Measurements from ENCODE around the gene HOXB5. TPM values are rescaled to one million over a fixed set of nuclear protein-coding genes. Genes with fewer than 3 reads are reported as not detected.

The HOXB5 gene
- total RNA-seq, 2 donors from 2014 or later = not detected

- ATAC-seq (no peak), DNase-seq (ENCODE audit: low spot score in 2 of 2) (no peak)
- no peaks in the 10 kb centered on the region for H3K36me3 Mint-ChIP-seq
Observed at GRCh38 chr17:48565925-48566710, 27.5 kb downstream of the HOXB5 start.

GRCh38 chr17:48565022-48565554, 28.5 kb downstream of the HOXB5 start:
- H3K36me3 Mint-ChIP-seq = no peaks in the 10 kb centered on the region
- no peak overlapping the region for H3K27ac Mint-ChIP-seq
- DNase-seq (ENCODE audit: low spot score in 2 of 2) (no peak), ATAC-seq (no peak)
- H3K9me3 Mint-ChIP-seq = no peaks in the 10 kb centered on the region

More at GRCh38 chr17:48565925-48566710, 27.5 kb downstream of the HOXB5 start:
- Mint-ChIP-seq H3K27ac (no peak overlapping the region), H3K9me3 (no peaks in the 10 kb centered on the region)

- Mint-ChIP-seq H3K27ac (no peak overlapping the region), H3K9me3 (no peaks in the 10 kb centered on the region), H3K36me3 (no peaks in the 10 kb centered on the region)
- no peak for ATAC-seq
- DNase-seq (ENCODE audit: low spot score in 2 of 2) = no peak
Observed at GRCh38 chr17:48564188-48565021, 29.2 kb downstream of the HOXB5 start.

GRCh38 chr17:48563867-48564187, 29.8 kb downstream of the HOXB5 start:
- no peak for ATAC-seq
- no peaks in the 10 kb centered on the region for H3K36me3 Mint-ChIP-seq

GRCh38 chr17:48563385-48563838, 30.2 kb downstream of the HOXB5 start:
- H3K27ac Mint-ChIP-seq = no peak overlapping the region
- ATAC-seq = no peak
- H3K9me3 Mint-ChIP-seq = no peaks in the 10 kb centered on the region

More at GRCh38 chr17:48563867-48564187, 29.8 kb downstream of the HOXB5 start:
- Mint-ChIP-seq H3K9me3 (no peaks in the 10 kb centered on the region), H3K27ac (no peak overlapping the region)
- DNase-seq (ENCODE audit: low spot score in 2 of 2) = no peak

GRCh38 chr17:48562934-48563333, 30.6 kb downstream of the HOXB5 start:
- ATAC-seq (no peak), DNase-seq (ENCODE audit: low spot score in 2 of 2) (no peak)
- Mint-ChIP-seq H3K36me3 (no peaks in the 10 kb centered on the region), H3K27ac (no peak overlapping the region), H3K9me3 (no peaks in the 10 kb centered on the region)

More at GRCh38 chr17:48563385-48563838, 30.2 kb downstream of the HOXB5 start:
- H3K36me3 Mint-ChIP-seq = no peaks in the 10 kb centered on the region
- DNase-seq (ENCODE audit: low spot score in 2 of 2) = no peak

GRCh38 chr17:48561884-48562810, 31.4 kb downstream of the HOXB5 start:
- Mint-ChIP-seq H3K36me3 (no peaks in the 10 kb centered on the region), H3K27ac (no peak overlapping the region), H3K9me3 (no peaks in the 10 kb centered on the region)
- DNase-seq (ENCODE audit: low spot score in 2 of 2) (no peak), ATAC-seq (no peak)

- ATAC-seq = no peak
- Mint-ChIP-seq H3K36me3 (no peaks in the 10 kb centered on the region), H3K9me3 (no peaks in the 10 kb centered on the region), H3K27ac (no peak overlapping the region)
- DNase-seq (ENCODE audit: low spot score in 2 of 2) = no peak
Observed at GRCh38 chr17:48559840-48560817, 33.5 kb downstream of the HOXB5 start.

- no peak for ATAC-seq
- no peaks in the 10 kb centered on the region for H3K9me3 Mint-ChIP-seq
- H3K36me3 Mint-ChIP-seq = no peaks in the 10 kb centered on the region
- no peak overlapping the region for H3K27ac Mint-ChIP-seq
- no peak for DNase-seq (ENCODE audit: low spot score in 2 of 2)
Observed at GRCh38 chr17:48559122-48559839, 34.3 kb downstream of the HOXB5 start.

GRCh38 chr17:48558831-48559121, 34.8 kb downstream of the HOXB5 start:
- H3K9me3 Mint-ChIP-seq = no peaks in the 10 kb centered on the region

GRCh38 chr17:48558057-48558830, 35.3 kb downstream of the HOXB5 start:
- H3K9me3 Mint-ChIP-seq = no peaks in the 10 kb centered on the region
- H3K36me3 Mint-ChIP-seq = no peaks in the 10 kb centered on the region
- ATAC-seq (no peak), DNase-seq (ENCODE audit: low spot score in 2 of 2) (no peak)
- H3K27ac Mint-ChIP-seq = peak overlapping the region in 1 of 2 donors; percentile 4

More at GRCh38 chr17:48558831-48559121, 34.8 kb downstream of the HOXB5 start:
- ATAC-seq (no peak), DNase-seq (ENCODE audit: low spot score in 2 of 2) (no peak)
- H3K36me3 Mint-ChIP-seq = no peaks in the 10 kb centered on the region
- no peak overlapping the region for H3K27ac Mint-ChIP-seq

- Mint-ChIP-seq H3K36me3 (no peaks in the 10 kb centered on the region), H3K9me3 (no peaks in the 10 kb centered on the region), H3K27ac (no peak overlapping the region)
- ATAC-seq (no peak), DNase-seq (ENCODE audit: low spot score in 2 of 2) (no peak)
Observed at GRCh38 chr17:48556576-48557401, 36.8 kb downstream of the HOXB5 start.

GRCh38 chr17:48556229-48556575, 37.4 kb downstream of the HOXB5 start:
- Mint-ChIP-seq H3K36me3 (no peaks in the 10 kb centered on the region), H3K27ac (no peak overlapping the region), H3K9me3 (no peaks in the 10 kb centered on the region)
- DNase-seq (ENCODE audit: low spot score in 2 of 2) (no peak), ATAC-seq (no peak)
